A673 (cell line): ENCODE measurements around the gene CHN1. TPM values are rescaled to one million over a fixed set of nuclear protein-coding genes. Genes with fewer than 3 reads are reported as not detected.

Experiments
- BruUV-seq: library from RNA; stranded (reverse); fragments of 400-500 nt; replicated peaks from 2 replicates; lab custom pipeline; 2021; lab: Mats Ljungman, UMichigan
- CTCF ChIA-PET: fragments of 300-600 bp; sonication (Branson Sonifier 250); formaldehyde crosslinking; loops from one replicate; lab custom pipeline; 2022; ENCODE audit warnings: antibody characterized with exemption; lab: Charles Lee
- POLR2A ChIA-PET: fragments of 300-600 bp; sonication (Branson Sonifier 250); formaldehyde crosslinking; loops from one replicate; lab custom pipeline; 2022; ENCODE audit warnings: antibody characterized with exemption; ENCODE audit not compliant: low non-redundant PET; lab: Charles Lee
- DNase-seq: peaks from one replicate; pipeline ENCODE4 v3.0.0-alpha.2; 2015; ENCODE audit warnings: low spot score
- H3K27ac ChIP-seq: fragments of 200-600 bp; sonication (generic); 2 replicates; pipeline ENCODE4 v1.5.1; 2016; ENCODE audit warnings: mixed run types, low read depth, mild to moderate bottlenecking, mixed read lengths, antibody characterized with exemption, low read length; ENCODE audit not compliant: poor library complexity, severe bottlenecking
- H3K27me3 ChIP-seq: fragments of 200-600 bp; sonication (generic); replicated peaks from 2 replicates; pipeline ENCODE4 v1.6.1; 2017; ENCODE audit warnings: mixed run types, low read depth, mild to moderate bottlenecking, mixed read lengths, antibody characterized with exemption, low read length; ENCODE audit not compliant: insufficient read depth, poor library complexity
- H3K36me3 ChIP-seq: fragments of 200-600 bp; sonication (generic); 2 replicates; pipeline ENCODE4 v1.6.1; 2016; ENCODE audit warnings: mixed run types, mild to moderate bottlenecking, mixed read lengths, antibody characterized with exemption, low read length; ENCODE audit not compliant: insufficient read depth, poor library complexity, severe bottlenecking
- H3K4me1 ChIP-seq: fragments of 200-600 bp; sonication (generic); 2 replicates; pipeline ENCODE4 v1.6.1; 2017; ENCODE audit warnings: mixed run types, mild to moderate bottlenecking, mixed read lengths, antibody characterized with exemption, low read length; ENCODE audit not compliant: insufficient read depth, poor library complexity, severe bottlenecking
- H3K4me3 ChIP-seq: fragments of 200-600 bp; sonication (generic); 2 replicates; pipeline ENCODE4 v1.5.1; 2016; ENCODE audit warnings: low read depth, mixed run types, mild to moderate bottlenecking, mixed read lengths, low read length; ENCODE audit not compliant: poor library complexity, severe bottlenecking
- H3K9me3 ChIP-seq: fragments of 200-600 bp; sonication (generic); 2 replicates; pipeline ENCODE4 v1.6.1; 2016; ENCODE audit warnings: mixed run types, low read depth, mild to moderate bottlenecking, mixed read lengths, antibody characterized with exemption, low read length; ENCODE audit not compliant: poor library complexity, severe bottlenecking
- EZH2 ChIP-seq: fragments of 200-600 bp; sonication (generic); IDR thresholded peaks from 2 replicates; pipeline ENCODE4 v1.6.1; 2017; ENCODE audit warnings: borderline replicate concordance, low read depth, mild to moderate bottlenecking, mixed read lengths, antibody characterized with exemption, low read length; ENCODE audit not compliant: poor library complexity, severe bottlenecking
- intact Hi-C: fragments of 100-400 bp; cut with micrococcal nuclease; formaldehyde crosslinking; loops from one replicate; pipeline ENCODE4 v1.10.0; 2022; ENCODE audit not compliant: unreplicated experiment
- total RNA-seq: library from RNA; stranded (reverse); gene quantifications from 2 replicates; pipeline ENCODE4 v1.2.3, GENCODE V29; 2021
- TF ChIP-seq, protein P1 (sequence below): fragments of 300-800, 200-600 bp; sonication (generic); conservative IDR thresholded peaks from 2 replicates; pipeline ENCODE4 v1.5.1; 2017; ENCODE audit warnings: low read depth, mild to moderate bottlenecking, antibody characterized with exemption, low read length, moderate library complexity, mixed read lengths

The CHN1 gene
- total RNA-seq, 1 experiment from 2014 or later, result 11.3 TPM

DNA sequence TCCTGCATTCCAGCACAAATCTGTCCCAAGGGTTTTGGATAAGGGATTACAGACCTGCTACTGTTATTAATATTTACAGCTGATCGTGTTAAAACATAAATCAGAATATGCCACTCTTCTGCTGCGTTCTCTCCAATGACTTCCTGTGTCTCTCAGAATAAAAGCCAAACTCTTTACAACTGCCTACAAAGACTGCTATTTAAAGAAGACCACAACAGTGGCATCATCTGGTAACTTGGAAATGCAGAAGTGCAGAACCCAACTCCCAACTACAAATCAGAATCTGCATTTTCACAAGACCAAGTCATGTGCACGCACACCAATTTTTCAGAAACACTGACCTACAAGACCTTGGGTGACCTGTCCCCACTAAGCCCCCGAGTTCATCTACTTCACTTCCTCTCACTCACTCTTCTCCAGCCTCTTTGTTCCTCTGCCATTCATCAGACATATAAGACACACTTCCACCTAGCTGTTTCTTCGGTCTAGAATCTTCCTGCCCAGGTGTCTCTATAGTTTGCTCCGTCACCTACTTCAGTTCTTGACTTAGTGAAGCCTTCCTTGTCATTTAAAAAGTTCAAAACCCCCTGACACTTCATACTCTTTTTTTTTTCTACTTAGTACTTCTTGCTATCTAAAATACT is 36.0 kb downstream of the CHN1 start:
- no peak for DNase-seq
- TF ChIP-seq, protein P1, sequence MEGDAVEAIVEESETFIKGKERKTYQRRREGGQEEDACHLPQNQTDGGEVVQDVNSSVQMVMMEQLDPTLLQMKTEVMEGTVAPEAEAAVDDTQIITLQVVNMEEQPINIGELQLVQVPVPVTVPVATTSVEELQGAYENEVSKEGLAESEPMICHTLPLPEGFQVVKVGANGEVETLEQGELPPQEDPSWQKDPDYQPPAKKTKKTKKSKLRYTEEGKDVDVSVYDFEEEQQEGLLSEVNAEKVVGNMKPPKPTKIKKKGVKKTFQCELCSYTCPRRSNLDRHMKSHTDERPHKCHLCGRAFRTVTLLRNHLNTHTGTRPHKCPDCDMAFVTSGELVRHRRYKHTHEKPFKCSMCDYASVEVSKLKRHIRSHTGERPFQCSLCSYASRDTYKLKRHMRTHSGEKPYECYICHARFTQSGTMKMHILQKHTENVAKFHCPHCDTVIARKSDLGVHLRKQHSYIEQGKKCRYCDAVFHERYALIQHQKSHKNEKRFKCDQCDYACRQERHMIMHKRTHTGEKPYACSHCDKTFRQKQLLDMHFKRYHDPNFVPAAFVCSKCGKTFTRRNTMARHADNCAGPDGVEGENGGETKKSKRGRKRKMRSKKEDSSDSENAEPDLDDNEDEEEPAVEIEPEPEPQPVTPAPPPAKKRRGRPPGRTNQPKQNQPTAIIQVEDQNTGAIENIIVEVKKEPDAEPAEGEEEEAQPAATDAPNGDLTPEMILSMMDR, result no peak
- no peak for TF ChIP-seq EZH2
- Histone ChIP-seq H3K4me1 (peaks cover 4% of the 10 kb centered on the region), H3K36me3 (no peaks in the 10 kb centered on the region), H3K27me3 (no peaks in the 10 kb centered on the region), H3K9me3 (no peaks in the 10 kb centered on the region), H3K4me3 (no peak overlapping the region), H3K27ac (no peak overlapping the region)
- BruUV-seq, result no TSS peak
- ChIA-PET CTCF (no interaction called here), POLR2A (no interaction called here)
- intact Hi-C loops, result no loop called here

GRCh38 chr2:174967691-174968260 is 37.4 kb downstream of the CHN1 start:
- Histone ChIP-seq H3K36me3 (no peaks in the 10 kb centered on the region), H3K27me3 (no peaks in the 10 kb centered on the region), H3K4me1 (peaks cover 5% of the 10 kb centered on the region), H3K27ac (no peak overlapping the region), H3K4me3 (no peak overlapping the region), H3K9me3 (no peaks in the 10 kb centered on the region)
- no peak for DNase-seq
- CTCF ChIA-PET, result no interaction called here
- intact Hi-C loops, result no loop called here
- TF ChIP-seq, protein P1, result no peak
- no peak for TF ChIP-seq EZH2
- no TSS peak for BruUV-seq
- POLR2A ChIA-PET, result no interaction called here

DNA sequence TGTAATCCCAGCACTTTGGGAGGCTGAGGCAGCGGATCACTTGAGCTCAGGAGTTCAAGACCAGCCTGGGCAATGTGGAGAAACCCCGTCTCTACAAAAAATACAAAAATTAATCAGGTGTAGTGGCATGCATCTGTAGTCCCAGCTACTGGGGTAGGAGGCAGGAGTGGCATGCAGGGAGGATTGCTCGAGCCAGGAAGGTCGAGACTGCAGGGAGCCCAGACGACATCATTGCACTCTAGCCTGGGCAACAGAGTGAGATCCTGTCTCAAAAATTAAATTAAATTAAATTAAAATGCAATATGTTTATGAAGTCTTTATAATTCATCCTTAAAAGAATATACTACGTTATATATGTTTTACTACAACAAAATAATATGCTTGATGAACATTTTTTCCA is 38.1 kb downstream of the CHN1 start:
- H3K27me3 ChIP-seq, result no peaks in the 10 kb centered on the region
- ChIA-PET POLR2A (no interaction called here), CTCF (no interaction called here)
- peaks cover 5% of the 10 kb centered on the region for H3K4me1 ChIP-seq
- TF ChIP-seq, protein P1, result no peak
- TF ChIP-seq EZH2, result no peak
- H3K27ac ChIP-seq, result no peak overlapping the region
- DNase-seq, result no peak
- intact Hi-C loops, result no loop called here
- H3K4me3 ChIP-seq, result no peak overlapping the region
- BruUV-seq, result no TSS peak
- H3K36me3 ChIP-seq, result no peaks in the 10 kb centered on the region
- H3K9me3 ChIP-seq, result no peaks in the 10 kb centered on the region
